ENCODE measurements around the gene NPHP4. TPM values are rescaled to one million over a fixed set of nuclear protein-coding genes. Genes with fewer than 3 reads are reported as not detected.

NPHP4 gene
- total RNA-seq, 1 donor from 2014 or later, result 3.7 TPM

DNA sequence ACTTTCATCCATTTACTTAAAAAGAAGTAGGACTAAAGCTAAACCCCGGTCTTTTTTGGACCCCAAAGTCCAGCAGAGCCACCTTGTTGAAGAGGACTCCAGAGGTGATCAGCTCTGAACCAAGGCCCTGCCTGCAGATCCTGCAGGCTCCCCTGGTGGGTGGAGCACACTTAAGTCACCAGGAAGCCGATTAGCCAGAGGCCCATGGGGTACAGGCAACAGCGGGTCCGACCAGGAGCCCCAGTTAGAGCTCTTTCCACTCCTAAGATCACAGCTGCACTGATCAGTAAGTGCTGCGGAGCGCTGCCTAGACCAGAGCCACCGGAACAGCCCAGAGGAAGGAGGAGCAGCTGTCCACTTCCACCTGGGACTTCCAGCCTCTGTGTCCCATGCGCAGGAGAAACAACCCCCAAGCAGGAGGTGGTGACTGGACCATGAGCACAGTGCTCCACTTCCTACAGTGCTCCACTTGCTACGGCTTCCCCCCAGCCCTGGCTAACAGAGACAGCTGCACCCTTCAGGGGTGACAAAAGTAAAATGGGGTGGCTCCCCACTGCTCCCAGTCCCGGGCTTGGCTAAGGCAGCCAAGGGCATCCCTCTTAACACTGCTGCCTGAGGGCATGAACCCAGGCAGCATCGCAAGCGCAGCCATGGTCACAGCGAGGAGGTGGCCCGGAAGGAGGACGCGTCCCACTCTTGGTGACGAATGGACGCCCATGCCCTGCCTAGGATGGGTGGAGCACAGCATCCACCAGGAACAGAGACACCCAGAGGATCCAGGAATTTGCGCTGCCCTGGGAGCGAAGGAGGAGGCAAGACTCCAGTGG lies 58.0 kb downstream of the NPHP4 start:
- Histone ChIP-seq H3K4me3 (no peak overlapping the region), H3K9me3 (replicated peaks) (no peaks in the 10 kb centered on the region), H3K4me1 (no peaks in the 10 kb centered on the region), H3K27me3 (ENCODE audit: low read depth) (no peaks in the 10 kb centered on the region), H3K36me3 (peaks cover 42% of the 10 kb centered on the region), H3K27ac (replicated peaks) (no peak overlapping the region)
- intact Hi-C loops (cut with micrococcal nuclease), result no loop called here
- TF ChIP-seq, protein P1, sequence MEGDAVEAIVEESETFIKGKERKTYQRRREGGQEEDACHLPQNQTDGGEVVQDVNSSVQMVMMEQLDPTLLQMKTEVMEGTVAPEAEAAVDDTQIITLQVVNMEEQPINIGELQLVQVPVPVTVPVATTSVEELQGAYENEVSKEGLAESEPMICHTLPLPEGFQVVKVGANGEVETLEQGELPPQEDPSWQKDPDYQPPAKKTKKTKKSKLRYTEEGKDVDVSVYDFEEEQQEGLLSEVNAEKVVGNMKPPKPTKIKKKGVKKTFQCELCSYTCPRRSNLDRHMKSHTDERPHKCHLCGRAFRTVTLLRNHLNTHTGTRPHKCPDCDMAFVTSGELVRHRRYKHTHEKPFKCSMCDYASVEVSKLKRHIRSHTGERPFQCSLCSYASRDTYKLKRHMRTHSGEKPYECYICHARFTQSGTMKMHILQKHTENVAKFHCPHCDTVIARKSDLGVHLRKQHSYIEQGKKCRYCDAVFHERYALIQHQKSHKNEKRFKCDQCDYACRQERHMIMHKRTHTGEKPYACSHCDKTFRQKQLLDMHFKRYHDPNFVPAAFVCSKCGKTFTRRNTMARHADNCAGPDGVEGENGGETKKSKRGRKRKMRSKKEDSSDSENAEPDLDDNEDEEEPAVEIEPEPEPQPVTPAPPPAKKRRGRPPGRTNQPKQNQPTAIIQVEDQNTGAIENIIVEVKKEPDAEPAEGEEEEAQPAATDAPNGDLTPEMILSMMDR (IDR thresholded peaks at IDR 0.05; ENCODE audit: borderline replicate concordance), result no peak
- DNase-seq, result no peak

- Histone ChIP-seq H3K27me3 (ENCODE audit: low read depth) (no peaks in the 10 kb centered on the region), H3K36me3 (peaks cover 42% of the 10 kb centered on the region), H3K27ac (replicated peaks) (no peak overlapping the region), H3K9me3 (replicated peaks) (no peaks in the 10 kb centered on the region), H3K4me1 (no peaks in the 10 kb centered on the region), H3K4me3 (no peak overlapping the region)
- intact Hi-C loops (cut with micrococcal nuclease), result no loop called here
- DNase-seq, result no peak
- TF ChIP-seq, protein P1 (IDR thresholded peaks at IDR 0.05; ENCODE audit: borderline replicate concordance), result no peak
These were observed 58.6 kb downstream of the NPHP4 start for GRCh38 chr1:5933676-5934057.

DNA sequence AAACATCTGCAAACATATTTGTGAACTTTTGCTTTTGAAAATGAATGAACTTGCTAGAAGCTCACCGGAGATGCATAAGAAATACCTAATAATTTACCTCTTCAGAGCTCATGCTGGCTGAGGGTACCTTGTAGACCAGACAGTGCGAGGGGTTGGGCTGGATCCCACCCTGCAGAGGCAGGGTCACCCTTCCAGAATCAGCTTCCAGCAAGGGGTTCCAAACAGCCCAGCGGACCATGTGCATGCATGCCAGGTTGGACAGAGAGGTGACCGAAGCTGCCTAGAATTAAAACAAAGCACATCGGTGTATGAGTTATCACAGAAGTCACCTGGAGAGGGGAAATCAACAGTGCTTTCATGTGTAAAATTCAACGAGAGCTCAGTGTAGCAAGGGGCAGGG lies 59.2 kb downstream of the NPHP4 start:
- Histone ChIP-seq H3K27ac (replicated peaks) (no peak overlapping the region), H3K9me3 (replicated peaks) (no peaks in the 10 kb centered on the region), H3K36me3 (peaks cover 37% of the 10 kb centered on the region), H3K27me3 (ENCODE audit: low read depth) (no peaks in the 10 kb centered on the region), H3K4me1 (no peaks in the 10 kb centered on the region), H3K4me3 (no peak overlapping the region)
- no peak for DNase-seq
- TF ChIP-seq, protein P1 (IDR thresholded peaks at IDR 0.05; ENCODE audit: borderline replicate concordance), result no peak
- intact Hi-C loops (cut with micrococcal nuclease), result no loop called here

- TF ChIP-seq, protein P1 (IDR thresholded peaks at IDR 0.05; ENCODE audit: borderline replicate concordance), result no peak
- H3K27ac ChIP-seq (replicated peaks), result no peak overlapping the region
- H3K4me1 ChIP-seq, result no peaks in the 10 kb centered on the region
- DNase-seq, result no peak
- H3K4me3 ChIP-seq, result no peak overlapping the region
- no peaks in the 10 kb centered on the region for H3K9me3 ChIP-seq (replicated peaks)
- intact Hi-C loops (cut with micrococcal nuclease), result no loop called here
- H3K27me3 ChIP-seq (ENCODE audit: low read depth), result no peaks in the 10 kb centered on the region
- H3K36me3 ChIP-seq, result peaks cover 58% of the 10 kb centered on the region
These were observed 63.4 kb downstream of the NPHP4 start for GRCh38 chr1:5928714-5929400.

- intact Hi-C loops (cut with micrococcal nuclease), result no loop called here
- peaks cover 53% of the 10 kb centered on the region for H3K36me3 ChIP-seq
- DNase-seq, result no peak
These were observed 64.5 kb downstream of the NPHP4 start for GRCh38 chr1:5927506-5928370.

More at GRCh38 chr1:5927506-5928370, 64.5 kb downstream of the NPHP4 start:
- H3K4me1 ChIP-seq, result no peaks in the 10 kb centered on the region
- H3K4me3 ChIP-seq, result no peak overlapping the region
- TF ChIP-seq, protein P1 (IDR thresholded peaks at IDR 0.05; ENCODE audit: borderline replicate concordance), result no peak
- H3K9me3 ChIP-seq (replicated peaks), result no peaks in the 10 kb centered on the region
- H3K27me3 ChIP-seq (ENCODE audit: low read depth), result no peaks in the 10 kb centered on the region
- H3K27ac ChIP-seq (replicated peaks), result no peak overlapping the region

Measured in left ventricle myocardium inferior (tissue), 1 donor.